PC-3 (cell line): ENCODE data around the gene PHTF2.

Experiments
- CTCF ChIP-seq: fragments of 300-600 bp; sonication (generic); conservative IDR thresholded peaks from 2 replicates; pipeline ENCODE4 v1.5.1; 2017; ENCODE audit warnings: antibody characterized with exemption, low read depth, mild to moderate bottlenecking, low read length
- EZH2 ChIP-seq: fragments of 300-600 bp; sonication (generic); IDR thresholded peaks from one replicate; pipeline ENCODE4 v1.6.1; 2017; ENCODE audit warnings: antibody characterized with exemption, mild to moderate bottlenecking, low read length; ENCODE audit not compliant: unreplicated experiment
- EZH2phosphoT487 ChIP-seq: fragments of 300-600 bp; sonication (generic); IDR thresholded peaks from 2 replicates; pipeline ENCODE4 v1.6.1; 2018; ENCODE audit warnings: mild to moderate bottlenecking, antibody characterized with exemption, low read length, borderline replicate concordance

DNA sequence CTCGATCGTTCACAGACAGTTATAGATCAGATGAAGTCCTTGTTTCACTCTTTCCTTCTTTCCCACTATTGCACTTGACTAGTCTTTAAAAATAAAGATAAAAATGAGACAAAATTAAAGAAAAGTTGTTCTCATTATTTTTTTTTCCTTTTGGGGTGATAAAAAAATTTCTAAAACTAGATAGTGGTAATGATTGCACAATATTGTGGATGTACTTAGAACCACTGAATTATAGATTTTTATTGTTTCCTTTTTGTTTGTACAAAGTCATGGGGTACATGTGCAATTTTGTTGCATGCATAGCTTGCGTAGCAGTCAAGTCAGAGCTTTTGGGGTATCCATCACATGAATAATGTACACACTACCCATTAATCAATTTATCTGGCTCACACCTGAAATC is 97.3 kb downstream of the PHTF2 start:
- TF ChIP-seq CTCF (no peak), EZH2phosphoT487 (no peak), EZH2 (no peak)
